T1000 (cell line): ENCODE data around the gene DRAXIN.

ENCODE experiments used
- DNase-seq: peaks from one replicate; lab custom pipeline; 2025; ENCODE audit warnings: mixed read lengths; lab: John Stamatoyannopoulos, UW

The DRAXIN gene

GRCh38 chr1:11764115-11764514, 72.6 kb downstream of the DRAXIN start:
- DNase-seq: no peak

GRCh38 chr1:11764519-11764918, 73.0 kb downstream of the DRAXIN start:
- DNase-seq: no peak

- DNase-seq: no peak
Measured at GRCh38 chr1:11765661-11766428, 74.3 kb downstream of the DRAXIN start.

- no peak for DNase-seq
Measured at GRCh38 chr1:11766429-11766776, 74.9 kb downstream of the DRAXIN start.

GRCh38 chr1:11767922-11768704, 76.6 kb downstream of the DRAXIN start:
- no peak for DNase-seq

GRCh38 chr1:11768821-11769220, 77.3 kb downstream of the DRAXIN start:
- no peak for DNase-seq

- DNase-seq: no peak
Measured at GRCh38 chr1:11769274-11769673, 77.8 kb downstream of the DRAXIN start.

- no peak for DNase-seq
Measured at GRCh38 chr1:11770011-11770410, 78.5 kb downstream of the DRAXIN start.

GRCh38 chr1:11771481-11772043, 80.1 kb downstream of the DRAXIN start:
- no peak for DNase-seq

GRCh38 chr1:11772458-11772857, 80.9 kb downstream of the DRAXIN start:
- DNase-seq: no peak

- no peak for DNase-seq
Measured at GRCh38 chr1:11774753-11775152, 83.2 kb downstream of the DRAXIN start.
